ENCODE measurements around the gene WBP2. TPM values are rescaled to one million over a fixed set of nuclear protein-coding genes. Genes with fewer than 3 reads are reported as not detected.

WBP2 gene
- total RNA-seq, 1 experiment from 2014 or later: 72.3 TPM

GRCh38 chr17:75825149-75825552 is 30.0 kb downstream of the WBP2 start:
- intact Hi-C loops (cut with micrococcal nuclease; ENCODE audit: unreplicated experiment): loop anchor here (5.0 kb wide), 1 partner anchor 38 kb away; no protein-coding TSS in a partner anchor
- Histone ChIP-seq H3K36me3 (ENCODE audit: control insufficient read depth, insufficient read depth, low read length) (peaks cover 1% of the 10 kb centered on the region; the same call in 1 of the 2 replicates), H3K4me3 (ENCODE audit: low read depth, low read length) (no peak overlapping the region), H3K4me1 (no peaks in the 10 kb centered on the region; the same call in 1 of the 2 replicates), H3K27me3 (replicated peaks; ENCODE audit: control insufficient read depth, insufficient read depth, low read length) (no peaks in the 10 kb centered on the region), H3K9me3 (no peaks in the 10 kb centered on the region)
- Mint-ChIP-seq H3K27ac (ENCODE audit: unreplicated experiment) (no peak overlapping the region), H3K4me3 (ENCODE audit: unreplicated experiment) (no peak overlapping the region), H3K4me1 (ENCODE audit: low read depth, unreplicated experiment) (no peaks in the 10 kb centered on the region), H3K9me3 (ENCODE audit: unreplicated experiment) (no peaks in the 10 kb centered on the region), H3K36me3 (ENCODE audit: insufficient read depth, unreplicated experiment) (peaks cover 11% of the 10 kb centered on the region), H3K27me3 (ENCODE audit: insufficient read depth, unreplicated experiment) (no peaks in the 10 kb centered on the region)
- TF ChIP-seq CTCF (IDR thresholded peaks at IDR 0.05; ENCODE audit: insufficient read depth in 1 of 2, low read depth in 1 of 2, low read length in 1 of 2, severe bottlenecking in 1 of 2, unreplicated experiment in 1 of 2): no peak
- no TSS peak for BruUV-seq (replicated peaks)
- ChIA-PET CTCF (interaction anchor here (0.6 to 1.0 kb wide), 2 partner anchors 10 to 15 kb away, joined by 4 read pairs; no protein-coding TSS in a partner anchor), POLR2A (no interaction called here)
- DNase-seq: no peak

- no peak overlapping the region for H3K27ac Mint-ChIP-seq (ENCODE audit: unreplicated experiment)
- Histone ChIP-seq H3K27me3 (replicated peaks; ENCODE audit: control insufficient read depth, insufficient read depth, low read length) (no peaks in the 10 kb centered on the region), H3K36me3 (ENCODE audit: control insufficient read depth, insufficient read depth, low read length) (peaks cover 1% of the 10 kb centered on the region; the same call in 1 of the 2 replicates), H3K4me1 (no peaks in the 10 kb centered on the region; the same call in 1 of the 2 replicates), H3K9me3 (no peaks in the 10 kb centered on the region), H3K4me3 (ENCODE audit: low read depth, low read length) (no peak overlapping the region)
- no peaks in the 10 kb centered on the region for H3K4me1 Mint-ChIP-seq (ENCODE audit: low read depth, unreplicated experiment)
- no peaks in the 10 kb centered on the region for H3K27me3 Mint-ChIP-seq (ENCODE audit: insufficient read depth, unreplicated experiment)
- H3K9me3 Mint-ChIP-seq (ENCODE audit: unreplicated experiment): no peaks in the 10 kb centered on the region
- no TSS peak for BruUV-seq (replicated peaks)
- TF ChIP-seq CTCF (IDR thresholded peaks at IDR 0.05; ENCODE audit: insufficient read depth in 1 of 2, low read depth in 1 of 2, low read length in 1 of 2, severe bottlenecking in 1 of 2, unreplicated experiment in 1 of 2): no peak
- intact Hi-C loops (cut with micrococcal nuclease; ENCODE audit: unreplicated experiment): loop anchor here (5.0 kb wide), 1 partner anchor 37 kb away; no protein-coding TSS in a partner anchor
- H3K36me3 Mint-ChIP-seq (ENCODE audit: insufficient read depth, unreplicated experiment): peaks cover 11% of the 10 kb centered on the region
- ChIA-PET CTCF (interaction anchor here (1.0 kb wide), 1 partner anchor 9 kb away, joined by 4 read pairs; no protein-coding TSS in a partner anchor), POLR2A (no interaction called here)
- DNase-seq: no peak
- no peak overlapping the region for H3K4me3 Mint-ChIP-seq (ENCODE audit: unreplicated experiment)
These were observed 30.5 kb downstream of the WBP2 start for GRCh38 chr17:75824666-75825065.

GRCh38 chr17:75824050-75824552 is 31.0 kb downstream of the WBP2 start:
- H3K27me3 ChIP-seq (replicated peaks; ENCODE audit: control insufficient read depth, insufficient read depth, low read length): no peaks in the 10 kb centered on the region
- Mint-ChIP-seq H3K4me1 (ENCODE audit: low read depth, unreplicated experiment) (no peaks in the 10 kb centered on the region), H3K9me3 (ENCODE audit: unreplicated experiment) (no peaks in the 10 kb centered on the region), H3K36me3 (ENCODE audit: insufficient read depth, unreplicated experiment) (peaks cover 11% of the 10 kb centered on the region), H3K27me3 (ENCODE audit: insufficient read depth, unreplicated experiment) (no peaks in the 10 kb centered on the region), H3K27ac (ENCODE audit: unreplicated experiment) (no peak overlapping the region), H3K4me3 (ENCODE audit: unreplicated experiment) (no peak overlapping the region)
- no peaks in the 10 kb centered on the region for H3K9me3 ChIP-seq
- no peak overlapping the region for H3K4me3 ChIP-seq (ENCODE audit: low read depth, low read length)
- TF ChIP-seq CTCF (IDR thresholded peaks at IDR 0.05; ENCODE audit: insufficient read depth in 1 of 2, low read depth in 1 of 2, low read length in 1 of 2, severe bottlenecking in 1 of 2, unreplicated experiment in 1 of 2): no peak
- ChIA-PET POLR2A (interaction anchor here (1.8 kb wide), 1 partner anchor 44 kb away, joined by 6 read pairs; no protein-coding TSS in a partner anchor), CTCF (interaction anchor here (0.6 to 1.0 kb wide), 2 partner anchors 9 to 24 kb away, joined by 4 to 5 read pairs; no protein-coding TSS in a partner anchor)
- H3K4me1 ChIP-seq: no peaks in the 10 kb centered on the region; the same call in 1 of the 2 replicates
- no TSS peak for BruUV-seq (replicated peaks)
- DNase-seq: no peak
- H3K36me3 ChIP-seq (ENCODE audit: control insufficient read depth, insufficient read depth, low read length): peaks cover 1% of the 10 kb centered on the region; the same call in 1 of the 2 replicates
- intact Hi-C loops (cut with micrococcal nuclease; ENCODE audit: unreplicated experiment): no loop called here

Measured in Caco-2 (cell line).